Keratinocyte (primary cell): ENCODE results near the gene ZHX3.

Source experiments
- EZH2 ChIP-seq: IDR thresholded peaks from one replicate; pipeline ENCODE4 v1.6.1; 2012; ENCODE audit warnings: inconsistent platforms, mild to moderate bottlenecking, low read length, moderate library complexity
- TF ChIP-seq, protein P1 (sequence below), 3 experiments: IDR thresholded peaks in 1 of 3; conservative IDR thresholded peaks in 1 of 3; optimal IDR thresholded peaks in 1 of 3; 2 replicates in 2 of 3; 3 replicates in 1 of 3; pipeline versions ENCODE3 to v1.5.1; 2011; ENCODE audit warnings: low read length in 3 of 3, mild to moderate bottlenecking in 3 of 3, moderate library complexity in 2 of 3, control low read depth in 1 of 3, inconsistent platforms in 1 of 3; ENCODE audit not compliant: insufficient read depth in 2 of 3; ENCODE audit errors: extremely low read depth in 1 of 3

DNA sequence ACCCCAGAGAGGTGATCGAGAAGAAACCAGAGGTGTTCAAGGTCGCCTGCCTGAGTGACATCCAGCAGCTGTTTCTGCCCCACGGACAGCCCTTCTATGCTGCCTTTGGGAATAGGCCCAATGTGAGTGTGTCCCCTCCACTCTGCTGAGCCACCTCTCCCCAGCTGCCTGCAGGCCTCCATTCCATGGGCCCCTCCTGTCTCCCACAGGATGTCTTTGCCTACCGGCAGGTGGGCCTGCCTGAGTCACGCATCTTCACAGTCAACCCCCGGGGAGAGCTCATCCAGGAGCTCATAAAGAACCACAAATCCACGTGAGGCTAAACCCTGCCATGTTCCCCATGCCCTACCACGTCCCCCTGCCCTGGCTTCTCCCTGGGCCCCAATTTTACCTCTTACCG lies 40.7 kb upstream of the ZHX3 start:
- TF ChIP-seq, protein P1, sequence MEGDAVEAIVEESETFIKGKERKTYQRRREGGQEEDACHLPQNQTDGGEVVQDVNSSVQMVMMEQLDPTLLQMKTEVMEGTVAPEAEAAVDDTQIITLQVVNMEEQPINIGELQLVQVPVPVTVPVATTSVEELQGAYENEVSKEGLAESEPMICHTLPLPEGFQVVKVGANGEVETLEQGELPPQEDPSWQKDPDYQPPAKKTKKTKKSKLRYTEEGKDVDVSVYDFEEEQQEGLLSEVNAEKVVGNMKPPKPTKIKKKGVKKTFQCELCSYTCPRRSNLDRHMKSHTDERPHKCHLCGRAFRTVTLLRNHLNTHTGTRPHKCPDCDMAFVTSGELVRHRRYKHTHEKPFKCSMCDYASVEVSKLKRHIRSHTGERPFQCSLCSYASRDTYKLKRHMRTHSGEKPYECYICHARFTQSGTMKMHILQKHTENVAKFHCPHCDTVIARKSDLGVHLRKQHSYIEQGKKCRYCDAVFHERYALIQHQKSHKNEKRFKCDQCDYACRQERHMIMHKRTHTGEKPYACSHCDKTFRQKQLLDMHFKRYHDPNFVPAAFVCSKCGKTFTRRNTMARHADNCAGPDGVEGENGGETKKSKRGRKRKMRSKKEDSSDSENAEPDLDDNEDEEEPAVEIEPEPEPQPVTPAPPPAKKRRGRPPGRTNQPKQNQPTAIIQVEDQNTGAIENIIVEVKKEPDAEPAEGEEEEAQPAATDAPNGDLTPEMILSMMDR (optimal IDR thresholded peaks at IDR 0.05 in 1 of 3, IDR thresholded peaks at IDR 0.05 in 1 of 3, conservative IDR thresholded peaks at IDR 0.05 in 1 of 3; ENCODE audit: extremely low read depth in 1 of 3, insufficient read depth in 2 of 3, low read length in 3 of 3): no peak
- TF ChIP-seq EZH2: no peak
